ENCODE data around the gene DPH2.

- TF ChIP-seq TAF1 (IDR thresholded peaks at IDR 0.05; ENCODE audit: borderline replicate concordance, low read depth, low read length) (no peak), RAD51 (IDR thresholded peaks at IDR 0.05) (no peak), DPF2 (IDR thresholded peaks at IDR 0.05) (no peak), HDAC2 (IDR thresholded peaks at IDR 0.05) (no peak), BRCA1 (IDR thresholded peaks at IDR 0.05; ENCODE audit: low read depth, low read length) (no peak), BCL3 (IDR thresholded peaks at IDR 0.05; ENCODE audit: borderline replicate concordance, insufficient read depth, low read depth, low read length, poor library complexity, severe bottlenecking) (no peak), CTCF (IDR thresholded peaks at IDR 0.05 in 2 of 3, conservative IDR thresholded peaks at IDR 0.05 in 1 of 3; ENCODE audit: control insufficient read depth in 2 of 3, extremely low read depth in 1 of 3, insufficient read depth in 1 of 3, low read depth in 3 of 3, low read length in 3 of 3) (no peak), NBN (IDR thresholded peaks at IDR 0.05) (no peak), ZBTB11 (CRISPR knock-in tag; IDR thresholded peaks at IDR 0.05) (no peak), CHD1 (IDR thresholded peaks at IDR 0.05; ENCODE audit: low read depth, low read length) (no peak), SUZ12 (IDR thresholded peaks at IDR 0.05; ENCODE audit: unreplicated experiment) (no peak), CREM (IDR thresholded peaks at IDR 0.05; ENCODE audit: low read depth) (no peak), STAT1 (conservative IDR thresholded peaks at IDR 0.05) (no peak)
Measured at GRCh38 chr1:44020464-44020863, 50.7 kb downstream of the DPH2 start.

Measured in GM12878 (cell line).